IPS DF 4.7 (cell line): ENCODE data around the gene AKR7A2.
"Not testable (repeated sequence)": the region's sequence is repeated elsewhere in the genome, so short reads cannot be mapped to it uniquely, and the experiment has no call there.

Experiments used
- DNase-seq: peaks from one replicate; pipeline ENCODE4 v3.0.0-alpha.2; 2013; ENCODE audit warnings: low spot score; ENCODE audit errors: extremely low read depth

Gene AKR7A2

GRCh38 chr1:19268445-19268844 lies 43.5 kb downstream of the AKR7A2 start:
- no peak for DNase-seq

GRCh38 chr1:19262744-19263143 lies 49.2 kb downstream of the AKR7A2 start:
- no peak for DNase-seq

DNA sequence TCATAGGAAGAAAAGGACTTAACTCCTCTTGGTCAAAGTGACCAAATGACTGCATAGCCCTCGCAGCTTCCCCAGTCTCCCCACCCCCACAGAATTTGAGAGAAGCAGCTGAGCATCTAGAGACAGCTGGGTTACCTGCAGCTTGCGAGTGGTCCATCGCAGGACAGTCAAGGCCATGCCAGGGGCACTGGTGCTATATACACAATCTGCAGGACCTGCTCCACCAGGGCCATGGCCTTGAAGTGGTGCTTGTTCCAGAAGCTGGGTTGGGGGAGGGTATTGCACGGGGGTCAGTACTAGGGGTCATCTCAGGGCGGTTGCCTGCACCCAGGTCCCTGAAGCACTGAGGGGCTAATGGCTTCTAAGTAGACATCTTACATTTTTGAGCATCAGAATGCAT lies 49.9 kb downstream of the AKR7A2 start:
- no peak for DNase-seq

GRCh38 chr1:19260211-19261138 lies 51.5 kb downstream of the AKR7A2 start:
- no peak for DNase-seq

- DNase-seq, result no peak
Observed at GRCh38 chr1:19258353-19258752, 53.6 kb downstream of the AKR7A2 start.

DNA sequence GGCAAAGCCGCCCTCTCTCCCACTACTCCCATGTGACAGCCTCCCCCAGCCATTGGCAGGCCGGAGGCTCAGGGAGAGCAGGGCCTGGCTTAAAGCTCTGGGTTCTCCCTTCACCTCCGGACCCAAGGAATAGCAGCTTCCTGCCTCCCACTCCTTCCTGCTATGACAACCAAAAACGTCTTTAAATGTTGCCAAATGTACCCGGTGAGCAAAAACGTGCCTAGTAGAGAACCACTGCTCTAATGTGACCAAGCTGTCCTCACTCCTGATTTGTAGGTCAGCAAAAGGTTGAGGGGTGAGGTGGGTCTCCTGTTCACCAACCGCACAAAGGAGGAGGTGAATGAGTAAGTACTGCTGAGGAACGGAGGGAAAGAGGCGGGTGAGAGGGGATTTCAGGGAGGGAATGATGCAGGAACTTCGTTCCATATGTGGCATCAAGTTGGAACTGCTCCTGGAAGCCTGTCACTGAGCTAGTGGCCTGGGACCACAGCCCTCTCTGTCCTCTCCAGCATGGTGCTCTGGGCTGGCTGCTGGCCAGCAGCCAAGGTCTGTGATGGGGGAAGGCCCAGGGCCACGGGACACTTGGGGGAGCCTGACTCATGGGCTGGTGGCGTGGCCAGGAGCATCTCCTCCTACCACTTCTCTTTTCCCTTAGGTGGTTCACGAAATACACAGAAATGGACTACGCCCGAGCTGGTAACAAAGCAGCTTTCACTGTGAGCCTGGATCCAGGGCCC lies 54.6 kb downstream of the AKR7A2 start:
- no peak for DNase-seq

GRCh38 chr1:19256301-19256700 lies 55.6 kb downstream of the AKR7A2 start:
- not testable (repeated sequence) for DNase-seq

- no peak for DNase-seq
Observed at GRCh38 chr1:19255288-19255687, 56.7 kb downstream of the AKR7A2 start.

- no peak for DNase-seq
Observed at GRCh38 chr1:19254416-19254815, 57.5 kb downstream of the AKR7A2 start.
